ENCODE measurements around the gene POLD3.

The POLD3 gene

DNA sequence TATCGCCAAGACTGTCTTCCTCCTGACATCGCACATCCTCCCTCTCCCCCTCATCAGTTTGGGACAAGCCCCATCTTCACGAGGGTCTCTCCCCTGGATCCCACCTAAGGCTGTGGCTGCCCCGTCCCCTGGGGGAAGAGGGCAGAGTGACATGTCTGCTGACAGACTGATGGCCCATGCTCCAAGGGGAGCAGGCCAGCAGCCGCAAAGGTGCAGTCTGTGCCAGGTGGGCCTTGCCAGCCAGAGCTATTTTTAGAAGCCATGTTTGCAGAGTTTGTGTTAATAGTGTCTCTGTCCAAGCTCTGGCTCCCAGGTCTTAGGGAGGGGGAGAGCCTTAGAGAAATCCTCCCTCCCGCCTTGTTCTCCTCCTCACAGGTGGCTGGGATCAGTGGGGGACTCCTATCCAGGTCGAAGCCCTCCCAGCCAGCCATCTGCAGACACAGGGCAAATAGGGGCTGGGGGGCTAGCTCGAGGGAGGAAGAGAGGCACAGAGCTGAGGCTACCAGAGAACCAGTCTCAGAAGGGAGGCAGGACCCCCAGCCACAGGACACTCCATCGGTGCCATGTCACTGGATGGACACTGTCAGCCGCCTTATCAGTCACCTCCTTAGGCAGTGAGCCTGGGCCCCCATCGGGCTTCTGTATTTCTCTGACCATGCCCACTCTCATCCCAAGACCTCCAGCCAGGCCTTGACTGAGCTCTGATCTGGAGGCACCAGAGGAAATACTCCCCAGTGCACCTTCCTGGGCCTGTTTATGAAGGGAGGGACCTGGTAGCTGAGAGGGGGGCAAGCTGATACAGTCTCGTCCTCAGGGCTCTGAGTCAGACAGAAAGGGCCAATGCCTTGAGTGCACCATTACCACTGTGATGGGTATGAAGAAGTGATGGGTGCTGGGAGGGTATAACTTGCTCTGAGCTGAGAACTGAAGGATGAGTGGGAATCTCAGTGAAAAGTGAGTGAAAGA, 89.6 kb downstream of the POLD3 start:
- TF ChIP-seq, protein P1, sequence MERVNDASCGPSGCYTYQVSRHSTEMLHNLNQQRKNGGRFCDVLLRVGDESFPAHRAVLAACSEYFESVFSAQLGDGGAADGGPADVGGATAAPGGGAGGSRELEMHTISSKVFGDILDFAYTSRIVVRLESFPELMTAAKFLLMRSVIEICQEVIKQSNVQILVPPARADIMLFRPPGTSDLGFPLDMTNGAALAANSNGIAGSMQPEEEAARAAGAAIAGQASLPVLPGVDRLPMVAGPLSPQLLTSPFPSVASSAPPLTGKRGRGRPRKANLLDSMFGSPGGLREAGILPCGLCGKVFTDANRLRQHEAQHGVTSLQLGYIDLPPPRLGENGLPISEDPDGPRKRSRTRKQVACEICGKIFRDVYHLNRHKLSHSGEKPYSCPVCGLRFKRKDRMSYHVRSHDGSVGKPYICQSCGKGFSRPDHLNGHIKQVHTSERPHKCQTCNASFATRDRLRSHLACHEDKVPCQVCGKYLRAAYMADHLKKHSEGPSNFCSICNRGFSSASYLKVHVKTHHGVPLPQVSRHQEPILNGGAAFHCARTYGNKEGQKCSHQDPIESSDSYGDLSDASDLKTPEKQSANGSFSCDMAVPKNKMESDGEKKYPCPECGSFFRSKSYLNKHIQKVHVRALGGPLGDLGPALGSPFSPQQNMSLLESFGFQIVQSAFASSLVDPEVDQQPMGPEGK (CRISPR knock-in tag; IDR thresholded peaks at IDR 0.05; ENCODE audit: borderline replicate concordance): no peak
- no peak for TF ChIP-seq ZFP30 (CRISPR knock-in tag; IDR thresholded peaks at IDR 0.05)
- ATAC-seq: peak; percentile 10; the same call in 2 of the 3 replicates

DNA sequence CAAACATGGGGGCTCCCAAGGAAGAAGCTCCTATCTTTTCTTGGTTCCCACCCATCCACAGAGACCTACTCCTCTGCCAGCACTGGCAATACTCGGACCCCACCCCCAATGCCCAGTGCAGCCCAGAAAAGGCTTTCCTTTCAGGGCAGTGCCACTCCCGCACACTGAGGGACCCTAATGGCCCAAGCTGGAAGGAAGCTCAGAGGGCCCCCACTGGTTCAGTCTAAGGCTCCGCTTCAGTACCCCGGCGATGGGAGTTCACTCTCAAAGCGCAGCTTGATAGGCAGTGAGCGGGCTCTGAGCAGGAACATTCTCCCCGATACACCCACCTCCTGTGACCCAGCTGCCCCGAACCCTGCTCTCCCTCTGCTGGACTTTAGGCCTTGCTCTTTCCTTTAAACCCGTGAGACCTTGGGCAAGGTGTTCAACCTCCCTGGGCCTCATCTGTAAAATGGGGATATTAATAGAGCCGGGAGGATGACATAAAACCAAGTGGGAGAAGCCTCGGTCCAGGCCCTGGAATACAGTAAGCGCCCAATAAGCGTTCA, 90.4 kb downstream of the POLD3 start:
- no peak for ATAC-seq
- TF ChIP-seq SNAI2 (CRISPR knock-in tag; IDR thresholded peaks at IDR 0.05) (no peak), ZNF70 (CRISPR knock-in tag; IDR thresholded peaks at IDR 0.05) (no peak), PPARA (CRISPR knock-in tag; IDR thresholded peaks at IDR 0.05; ENCODE audit: borderline replicate concordance) (no peak), RARB (CRISPR knock-in tag; IDR thresholded peaks at IDR 0.05) (no peak), ZC3H10 (CRISPR knock-in tag; IDR thresholded peaks at IDR 0.05) (no peak), CSDC2 (CRISPR knock-in tag; IDR thresholded peaks at IDR 0.05) (no peak), ARNTL (CRISPR knock-in tag; IDR thresholded peaks at IDR 0.05; ENCODE audit: borderline replicate concordance, low read depth) (no peak), TCF4 (CRISPR knock-in tag; IDR thresholded peaks at IDR 0.05; ENCODE audit: borderline replicate concordance) (no peak), BACH2 (CRISPR knock-in tag; IDR thresholded peaks at IDR 0.05; ENCODE audit: borderline replicate concordance) (no peak), ESRRG (CRISPR knock-in tag; IDR thresholded peaks at IDR 0.05) (no peak), ZNF565 (CRISPR knock-in tag; conservative IDR thresholded peaks at IDR 0.05; ENCODE audit: low read depth) (no peak), TOX (CRISPR knock-in tag; IDR thresholded peaks at IDR 0.05; ENCODE audit: borderline replicate concordance) (no peak), OSR1 (CRISPR knock-in tag; IDR thresholded peaks at IDR 0.05) (no peak)
- TF ChIP-seq, protein P2, sequence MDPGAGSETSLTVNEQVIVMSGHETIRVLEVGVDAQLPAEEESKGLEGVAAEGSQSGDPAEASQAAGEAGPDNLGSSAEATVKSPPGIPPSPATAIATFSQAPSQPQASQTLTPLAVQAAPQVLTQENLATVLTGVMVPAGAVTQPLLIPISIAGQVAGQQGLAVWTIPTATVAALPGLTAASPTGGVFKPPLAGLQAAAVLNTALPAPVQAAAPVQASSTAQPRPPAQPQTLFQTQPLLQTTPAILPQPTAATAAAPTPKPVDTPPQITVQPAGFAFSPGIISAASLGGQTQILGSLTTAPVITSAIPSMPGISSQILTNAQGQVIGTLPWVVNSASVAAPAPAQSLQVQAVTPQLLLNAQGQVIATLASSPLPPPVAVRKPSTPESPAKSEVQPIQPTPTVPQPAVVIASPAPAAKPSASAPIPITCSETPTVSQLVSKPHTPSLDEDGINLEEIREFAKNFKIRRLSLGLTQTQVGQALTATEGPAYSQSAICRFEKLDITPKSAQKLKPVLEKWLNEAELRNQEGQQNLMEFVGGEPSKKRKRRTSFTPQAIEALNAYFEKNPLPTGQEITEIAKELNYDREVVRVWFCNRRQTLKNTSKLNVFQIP (CRISPR knock-in tag; IDR thresholded peaks at IDR 0.05; ENCODE audit: borderline replicate concordance, low read depth): no peak
- TF ChIP-seq, protein P3, sequence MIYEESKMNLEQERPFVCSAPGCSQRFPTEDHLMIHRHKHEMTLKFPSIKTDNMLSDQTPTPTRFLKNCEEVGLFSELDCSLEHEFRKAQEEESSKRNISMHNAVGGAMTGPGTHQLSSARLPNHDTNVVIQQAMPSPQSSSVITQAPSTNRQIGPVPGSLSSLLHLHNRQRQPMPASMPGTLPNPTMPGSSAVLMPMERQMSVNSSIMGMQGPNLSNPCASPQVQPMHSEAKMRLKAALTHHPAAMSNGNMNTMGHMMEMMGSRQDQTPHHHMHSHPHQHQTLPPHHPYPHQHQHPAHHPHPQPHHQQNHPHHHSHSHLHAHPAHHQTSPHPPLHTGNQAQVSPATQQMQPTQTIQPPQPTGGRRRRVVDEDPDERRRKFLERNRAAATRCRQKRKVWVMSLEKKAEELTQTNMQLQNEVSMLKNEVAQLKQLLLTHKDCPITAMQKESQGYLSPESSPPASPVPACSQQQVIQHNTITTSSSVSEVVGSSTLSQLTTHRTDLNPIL (CRISPR knock-in tag; IDR thresholded peaks at IDR 0.05; ENCODE audit: low read depth): no peak
- TF ChIP-seq, protein P4, sequence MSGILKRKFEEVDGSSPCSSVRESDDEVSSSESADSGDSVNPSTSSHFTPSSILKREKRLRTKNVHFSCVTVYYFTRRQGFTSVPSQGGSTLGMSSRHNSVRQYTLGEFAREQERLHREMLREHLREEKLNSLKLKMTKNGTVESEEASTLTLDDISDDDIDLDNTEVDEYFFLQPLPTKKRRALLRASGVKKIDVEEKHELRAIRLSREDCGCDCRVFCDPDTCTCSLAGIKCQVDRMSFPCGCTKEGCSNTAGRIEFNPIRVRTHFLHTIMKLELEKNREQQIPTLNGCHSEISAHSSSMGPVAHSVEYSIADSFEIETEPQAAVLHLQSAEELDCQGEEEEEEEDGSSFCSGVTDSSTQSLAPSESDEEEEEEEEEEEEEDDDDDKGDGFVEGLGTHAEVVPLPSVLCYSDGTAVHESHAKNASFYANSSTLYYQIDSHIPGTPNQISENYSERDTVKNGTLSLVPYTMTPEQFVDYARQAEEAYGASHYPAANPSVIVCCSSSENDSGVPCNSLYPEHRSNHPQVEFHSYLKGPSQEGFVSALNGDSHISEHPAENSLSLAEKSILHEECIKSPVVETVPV (CRISPR knock-in tag; IDR thresholded peaks at IDR 0.05): no peak

DNA sequence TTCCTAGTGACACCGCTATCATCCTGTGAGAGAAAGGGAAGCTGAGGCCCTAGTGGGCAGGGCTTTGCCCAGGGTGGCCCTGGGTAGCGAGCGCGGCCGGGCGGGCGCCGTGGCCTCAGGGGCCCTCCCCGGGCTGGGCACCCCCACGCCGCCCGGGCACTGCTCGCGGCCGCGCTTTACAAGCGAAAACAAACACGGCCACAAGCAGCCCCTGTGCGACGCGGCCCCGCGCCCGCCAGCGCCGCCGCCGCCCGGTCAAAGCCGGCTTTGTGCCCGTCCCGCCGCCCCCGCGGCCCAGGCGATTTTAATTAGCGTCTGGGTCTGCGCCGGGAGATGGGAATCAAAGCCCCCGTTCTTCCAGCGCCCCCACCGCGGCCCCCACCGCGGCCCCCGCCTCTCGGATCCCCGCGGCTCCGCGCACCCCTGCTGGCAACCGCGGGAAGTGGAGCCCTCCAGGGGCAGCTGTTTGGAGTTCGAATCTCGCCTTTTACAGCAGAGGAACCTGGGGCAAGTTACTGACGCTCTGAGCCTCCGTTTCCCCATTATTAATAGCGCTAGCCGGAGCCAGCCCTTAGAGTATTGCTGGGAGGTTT, 91.0 kb downstream of the POLD3 start:
- peak; percentile 17; the same call in 2 of the 3 replicates for ATAC-seq
- TF ChIP-seq, protein P4 (CRISPR knock-in tag; IDR thresholded peaks at IDR 0.05): no peak
- TF ChIP-seq, protein P1 (CRISPR knock-in tag; IDR thresholded peaks at IDR 0.05; ENCODE audit: borderline replicate concordance): peak; percentile 89; the same call in 1 of the 2 replicates
